Measurements from ENCODE around the gene IL17B. TPM values are rescaled to one million over a fixed set of nuclear protein-coding genes. Genes with fewer than 3 reads are reported as not detected.

Gene IL17B, protein sequence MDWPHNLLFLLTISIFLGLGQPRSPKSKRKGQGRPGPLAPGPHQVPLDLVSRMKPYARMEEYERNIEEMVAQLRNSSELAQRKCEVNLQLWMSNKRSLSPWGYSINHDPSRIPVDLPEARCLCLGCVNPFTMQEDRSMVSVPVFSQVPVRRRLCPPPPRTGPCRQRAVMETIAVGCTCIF
- total RNA-seq: not detected in 2 replicates

DNA sequence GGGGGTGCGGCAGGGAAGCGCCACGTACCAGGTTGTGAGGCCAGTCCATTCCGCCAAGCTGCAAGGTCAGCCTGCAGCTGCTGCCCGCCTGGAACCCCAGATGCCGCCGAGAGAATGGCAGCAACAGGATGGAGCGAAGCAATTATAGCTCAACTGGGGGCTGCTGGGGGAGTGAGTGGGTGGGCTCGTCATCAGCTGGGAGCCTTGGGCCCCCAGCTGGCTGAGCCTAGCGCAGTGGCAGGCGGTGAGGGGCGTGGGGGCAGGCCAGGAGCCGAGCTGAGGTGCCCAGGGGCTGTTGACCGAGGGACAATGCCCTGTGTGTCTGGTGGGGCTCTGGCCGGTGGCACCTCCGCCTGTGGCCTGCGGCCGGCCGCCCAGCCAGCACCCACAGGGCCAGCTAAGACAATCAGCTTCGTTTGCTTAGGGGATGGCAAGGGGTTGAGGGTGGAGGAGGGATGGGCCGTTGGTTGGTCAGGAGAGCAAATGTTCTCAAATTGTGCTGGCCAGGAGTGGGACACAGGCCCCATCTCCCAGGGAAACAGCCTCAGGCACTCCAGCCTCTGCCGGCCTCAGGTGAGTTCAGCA lies at the start of gene IL17B:
Gene IL17B, minus strand, starts transcription at position 116 of the 585 bp plus-strand sequence. Its CDS starts 67 bp downstream, at position 49.
- TF ChIP-seq, protein P1, sequence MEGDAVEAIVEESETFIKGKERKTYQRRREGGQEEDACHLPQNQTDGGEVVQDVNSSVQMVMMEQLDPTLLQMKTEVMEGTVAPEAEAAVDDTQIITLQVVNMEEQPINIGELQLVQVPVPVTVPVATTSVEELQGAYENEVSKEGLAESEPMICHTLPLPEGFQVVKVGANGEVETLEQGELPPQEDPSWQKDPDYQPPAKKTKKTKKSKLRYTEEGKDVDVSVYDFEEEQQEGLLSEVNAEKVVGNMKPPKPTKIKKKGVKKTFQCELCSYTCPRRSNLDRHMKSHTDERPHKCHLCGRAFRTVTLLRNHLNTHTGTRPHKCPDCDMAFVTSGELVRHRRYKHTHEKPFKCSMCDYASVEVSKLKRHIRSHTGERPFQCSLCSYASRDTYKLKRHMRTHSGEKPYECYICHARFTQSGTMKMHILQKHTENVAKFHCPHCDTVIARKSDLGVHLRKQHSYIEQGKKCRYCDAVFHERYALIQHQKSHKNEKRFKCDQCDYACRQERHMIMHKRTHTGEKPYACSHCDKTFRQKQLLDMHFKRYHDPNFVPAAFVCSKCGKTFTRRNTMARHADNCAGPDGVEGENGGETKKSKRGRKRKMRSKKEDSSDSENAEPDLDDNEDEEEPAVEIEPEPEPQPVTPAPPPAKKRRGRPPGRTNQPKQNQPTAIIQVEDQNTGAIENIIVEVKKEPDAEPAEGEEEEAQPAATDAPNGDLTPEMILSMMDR (IDR thresholded peaks at IDR 0.05; ENCODE audit: insufficient read depth, low read length, poor library complexity, severe bottlenecking): no peak
- no peak for DNase-seq (ENCODE audit: low read depth)
- Histone ChIP-seq H3K36me3 (ENCODE audit: control insufficient read depth, insufficient read depth, low read length) (no peaks in the 10 kb centered on the region), H3K27me3 (ENCODE audit: control insufficient read depth, insufficient read depth, low read length) (peaks cover 4% of the 10 kb centered on the region), H3K4me3 (ENCODE audit: low read depth, low read length) (no peak within 1 kb of the TSS)

DNA sequence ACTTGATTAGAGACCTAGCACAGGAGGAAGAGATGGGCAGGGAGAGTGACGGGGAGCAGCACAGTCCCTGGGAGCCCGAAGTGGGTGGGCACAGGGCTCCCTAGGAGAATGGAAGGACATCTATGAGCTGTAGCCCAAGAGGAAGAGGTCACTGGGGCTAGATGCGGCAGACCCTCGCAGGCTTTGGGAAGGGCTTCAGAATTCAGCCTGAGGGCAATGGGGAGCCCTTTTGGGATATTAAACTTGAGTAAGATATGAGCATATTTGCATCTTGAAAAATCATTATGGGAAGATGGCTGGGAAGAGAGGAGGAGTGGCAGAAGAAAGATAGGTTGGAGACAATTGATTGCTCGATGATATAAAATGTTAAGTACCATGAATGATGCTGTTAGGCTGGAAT lies 48.9 kb upstream of the IL17B start:
- TF ChIP-seq, protein P1 (IDR thresholded peaks at IDR 0.05; ENCODE audit: insufficient read depth, low read length, poor library complexity, severe bottlenecking): no peak
- Histone ChIP-seq H3K36me3 (ENCODE audit: control insufficient read depth, insufficient read depth, low read length) (no peaks in the 10 kb centered on the region), H3K4me3 (ENCODE audit: low read depth, low read length) (no peak overlapping the region), H3K27me3 (ENCODE audit: control insufficient read depth, insufficient read depth, low read length) (no peaks in the 10 kb centered on the region)
- DNase-seq (ENCODE audit: low read depth): no peak

DNA sequence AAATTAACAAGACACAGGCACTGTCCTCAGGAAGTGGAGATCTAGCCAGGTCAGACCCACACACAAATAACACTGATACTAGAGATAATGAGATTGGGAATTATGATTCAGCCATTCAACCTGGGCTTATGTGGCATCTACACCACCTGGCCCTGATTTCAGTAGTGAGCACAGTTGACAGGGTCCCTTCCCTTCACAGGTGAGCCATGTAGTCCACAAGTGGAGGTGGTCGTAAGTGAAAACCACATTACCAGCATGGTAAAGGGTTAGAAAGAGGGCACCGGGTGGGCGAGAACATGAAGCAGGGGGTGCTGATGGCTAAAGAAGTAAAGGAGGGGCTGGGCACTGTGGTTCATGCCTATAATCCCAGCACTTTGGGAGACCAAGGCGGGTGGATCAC lies 48.3 kb upstream of the IL17B start:
- TF ChIP-seq, protein P1 (IDR thresholded peaks at IDR 0.05; ENCODE audit: insufficient read depth, low read length, poor library complexity, severe bottlenecking): no peak
- DNase-seq (ENCODE audit: low read depth): no peak
- no peak overlapping the region for H3K4me3 ChIP-seq (ENCODE audit: low read depth, low read length)
- H3K27me3 ChIP-seq (ENCODE audit: control insufficient read depth, insufficient read depth, low read length): no peaks in the 10 kb centered on the region
- H3K36me3 ChIP-seq (ENCODE audit: control insufficient read depth, insufficient read depth, low read length): no peaks in the 10 kb centered on the region

DNA sequence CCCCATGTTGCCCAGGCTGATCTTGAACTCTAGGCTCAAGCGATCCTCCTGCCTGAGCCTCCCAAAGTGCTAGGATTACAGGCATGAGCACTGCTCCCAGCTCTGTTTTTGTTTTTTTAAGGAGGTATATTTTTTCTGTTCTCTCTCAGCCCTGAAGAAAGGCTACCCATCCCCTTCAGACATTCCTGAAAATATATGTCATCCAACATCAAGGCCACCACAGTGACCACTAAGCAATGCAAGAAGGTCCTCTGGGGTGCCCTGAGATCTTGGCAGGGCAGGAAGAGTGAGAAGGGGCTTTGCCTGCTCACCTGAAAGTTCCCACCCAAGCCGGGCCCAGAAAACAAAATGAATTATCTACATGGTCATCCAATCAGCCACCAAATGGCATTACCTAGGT lies 47.8 kb upstream of the IL17B start:
- TF ChIP-seq, protein P1 (IDR thresholded peaks at IDR 0.05; ENCODE audit: insufficient read depth, low read length, poor library complexity, severe bottlenecking): no peak
- no peak for DNase-seq (ENCODE audit: low read depth)
- Histone ChIP-seq H3K36me3 (ENCODE audit: control insufficient read depth, insufficient read depth, low read length) (no peaks in the 10 kb centered on the region), H3K4me3 (ENCODE audit: low read depth, low read length) (no peak overlapping the region), H3K27me3 (ENCODE audit: control insufficient read depth, insufficient read depth, low read length) (no peaks in the 10 kb centered on the region)

DNA sequence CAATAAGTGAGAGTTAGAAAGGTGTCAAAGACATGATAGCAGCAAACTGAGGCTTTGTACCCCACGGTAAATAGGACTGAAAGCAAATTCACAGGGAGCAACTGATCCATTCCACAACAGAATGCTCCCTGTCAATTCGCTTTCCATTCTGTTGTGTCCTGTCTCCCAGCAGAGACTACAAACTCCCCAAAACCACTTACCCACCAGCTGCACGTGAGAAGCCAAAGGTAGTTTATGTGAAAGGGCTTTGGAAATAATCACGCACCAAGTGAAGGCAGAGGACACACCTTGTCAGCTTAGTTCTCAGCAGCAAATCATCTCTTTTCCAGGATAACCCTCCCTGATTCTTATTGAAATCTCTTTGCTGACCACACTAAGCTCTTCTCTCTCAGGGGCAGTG lies 46.6 kb upstream of the IL17B start:
- no peak overlapping the region for H3K4me3 ChIP-seq (ENCODE audit: low read depth, low read length)
- H3K36me3 ChIP-seq (ENCODE audit: control insufficient read depth, insufficient read depth, low read length): no peaks in the 10 kb centered on the region
- H3K27me3 ChIP-seq (ENCODE audit: control insufficient read depth, insufficient read depth, low read length): no peaks in the 10 kb centered on the region
- TF ChIP-seq, protein P1 (IDR thresholded peaks at IDR 0.05; ENCODE audit: insufficient read depth, low read length, poor library complexity, severe bottlenecking): no peak
- DNase-seq (ENCODE audit: low read depth): no peak

Measured in kidney epithelial cell (primary cell).